GM18520 (cell line): ENCODE data around the gene PPP1R14C.

Source experiments
- ATAC-seq: cut with Tn5 transposase; IDR thresholded peaks from one replicate; pipeline ENCODE4 v1.9.1; 2021; ENCODE audit not compliant: unreplicated experiment

PPP1R14C gene

DNA sequence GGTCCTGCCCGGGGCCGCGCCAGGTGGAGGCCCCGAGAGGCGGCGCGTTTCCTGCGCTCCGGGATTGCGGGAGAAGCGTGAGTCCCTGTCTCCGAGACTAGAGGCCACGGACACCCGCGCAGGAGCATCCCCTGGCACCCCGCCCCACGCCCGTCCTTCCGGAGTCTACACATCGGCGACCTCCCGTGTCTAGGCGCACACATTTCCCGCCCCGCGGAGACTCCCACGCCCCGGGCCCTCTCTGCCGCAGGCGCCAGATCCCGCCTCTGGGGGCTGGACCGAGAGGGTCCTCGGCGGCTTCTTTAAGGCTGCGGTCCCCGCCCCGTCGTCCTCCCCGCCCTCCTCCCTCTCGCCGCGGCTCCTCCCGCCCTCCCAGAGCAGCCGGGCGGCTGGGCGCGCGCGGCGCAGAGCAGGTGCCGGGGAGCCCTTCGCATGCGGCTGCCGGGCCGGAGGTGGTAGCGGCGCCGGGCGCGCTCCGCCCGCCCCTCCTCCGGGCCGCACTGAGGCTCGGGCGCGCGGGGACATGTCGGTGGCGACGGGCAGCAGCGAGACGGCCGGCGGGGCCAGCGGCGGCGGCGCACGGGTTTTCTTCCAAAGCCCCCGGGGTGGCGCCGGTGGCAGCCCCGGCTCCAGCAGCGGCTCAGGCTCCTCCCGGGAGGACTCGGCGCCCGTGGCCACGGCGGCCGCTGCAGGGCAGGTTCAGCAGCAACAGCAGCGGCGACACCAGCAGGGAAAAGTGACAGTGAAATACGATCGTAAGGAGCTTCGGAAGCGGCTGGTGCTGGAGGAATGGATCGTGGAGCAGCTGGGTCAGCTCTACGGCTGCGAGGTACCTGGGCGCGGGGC, at the start of gene PPP1R14C:
TSS of gene PPP1R14C (plus strand) at position 375 of the 846 bp plus-strand sequence. CDS start at position 524, 149 bp downstream.
- ATAC-seq = no peak

DNA sequence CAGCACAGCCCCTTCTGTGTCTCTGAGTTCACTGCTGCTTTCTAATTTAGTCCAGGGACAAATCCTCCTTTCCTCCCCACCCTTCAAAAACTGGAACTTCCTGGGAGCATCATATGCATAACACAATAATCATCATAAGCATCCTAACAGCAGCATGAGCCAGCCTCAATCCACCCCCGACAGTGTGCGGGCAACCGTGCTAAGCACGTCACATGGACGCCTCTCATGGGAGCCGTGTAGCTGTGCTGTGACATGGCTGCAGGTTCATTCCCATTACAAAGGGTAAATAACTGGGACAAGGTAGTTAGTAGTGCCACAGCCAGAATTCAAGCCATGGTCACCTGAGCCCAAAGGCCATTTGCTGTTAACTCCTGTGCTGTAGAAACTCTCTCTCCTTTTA, 49.4 kb upstream of the PPP1R14C start:
- ATAC-seq = no peak

GRCh38 chr6:150098155-150098554, 44.7 kb upstream of the PPP1R14C start:
- ATAC-seq = no peak

- no peak for ATAC-seq
Measured at GRCh38 chr6:150099546-150099945, 43.3 kb upstream of the PPP1R14C start.

GRCh38 chr6:150099953-150100352, 42.9 kb upstream of the PPP1R14C start:
- ATAC-seq = no peak

DNA sequence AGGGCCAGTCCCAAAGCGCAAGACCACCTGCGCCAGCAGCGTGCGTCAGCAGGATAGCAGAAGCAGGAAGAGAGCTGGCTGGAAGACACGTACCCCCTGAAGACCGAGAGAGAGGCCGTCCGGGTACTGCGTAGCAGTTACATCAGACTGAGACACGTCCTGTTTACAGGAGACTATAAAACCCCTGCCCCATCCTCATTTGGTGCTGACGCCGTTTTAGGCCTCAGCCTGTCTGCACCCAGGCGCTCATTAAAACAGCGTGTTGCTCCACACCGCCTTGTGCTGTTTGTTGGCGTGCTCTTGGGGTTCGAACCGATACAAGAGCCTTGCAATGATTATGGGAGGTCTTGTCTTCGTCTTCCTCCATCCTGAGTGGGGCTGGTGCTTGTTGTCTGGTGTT, 42.1 kb upstream of the PPP1R14C start:
- ATAC-seq = no peak

DNA sequence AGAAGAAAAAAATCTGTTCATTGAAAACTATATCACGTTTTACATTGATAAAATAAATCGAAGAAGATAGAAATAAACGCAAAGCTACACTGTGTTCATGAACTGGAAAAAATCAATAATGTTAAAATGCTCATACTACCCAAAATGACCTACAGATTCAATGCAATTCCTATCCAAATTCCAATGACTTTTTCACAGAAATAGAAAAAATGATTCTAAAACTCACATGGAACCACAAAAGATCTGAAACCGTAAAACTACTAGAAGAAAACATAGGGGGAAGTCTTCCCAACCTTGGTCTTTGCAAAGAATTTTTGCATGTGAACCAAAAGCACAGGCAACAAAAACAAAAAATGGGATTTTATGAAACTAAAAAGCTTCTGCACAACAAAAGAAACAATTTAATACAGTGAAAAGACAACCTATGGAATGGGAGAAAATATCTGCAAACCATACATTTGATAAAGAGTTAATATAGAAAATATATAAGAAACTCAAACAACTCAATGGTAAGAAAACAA, 40.0 kb upstream of the PPP1R14C start:
- ATAC-seq = no peak

DNA sequence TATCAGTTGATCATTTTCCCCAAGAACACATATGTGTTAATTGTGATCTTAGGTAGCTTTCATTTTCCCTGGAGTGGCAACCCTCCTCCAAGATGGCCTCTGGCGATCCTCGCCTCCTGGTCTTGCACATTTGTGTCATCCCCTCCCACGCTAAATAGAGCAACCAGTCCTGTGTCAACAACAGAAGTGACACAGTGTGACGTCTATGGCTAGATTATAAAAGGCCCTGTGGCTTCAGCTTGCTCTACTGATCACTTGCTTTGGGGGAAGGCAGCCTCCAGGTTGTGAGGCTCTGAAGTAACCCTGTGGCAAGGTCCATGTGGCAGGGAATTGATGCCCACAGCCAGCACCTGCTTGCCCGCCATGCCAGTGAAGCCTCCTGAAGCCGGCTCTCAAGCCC, 30.6 kb upstream of the PPP1R14C start:
- no peak for ATAC-seq

GRCh38 chr6:150115769-150116168, 27.1 kb upstream of the PPP1R14C start:
- ATAC-seq = no peak

DNA sequence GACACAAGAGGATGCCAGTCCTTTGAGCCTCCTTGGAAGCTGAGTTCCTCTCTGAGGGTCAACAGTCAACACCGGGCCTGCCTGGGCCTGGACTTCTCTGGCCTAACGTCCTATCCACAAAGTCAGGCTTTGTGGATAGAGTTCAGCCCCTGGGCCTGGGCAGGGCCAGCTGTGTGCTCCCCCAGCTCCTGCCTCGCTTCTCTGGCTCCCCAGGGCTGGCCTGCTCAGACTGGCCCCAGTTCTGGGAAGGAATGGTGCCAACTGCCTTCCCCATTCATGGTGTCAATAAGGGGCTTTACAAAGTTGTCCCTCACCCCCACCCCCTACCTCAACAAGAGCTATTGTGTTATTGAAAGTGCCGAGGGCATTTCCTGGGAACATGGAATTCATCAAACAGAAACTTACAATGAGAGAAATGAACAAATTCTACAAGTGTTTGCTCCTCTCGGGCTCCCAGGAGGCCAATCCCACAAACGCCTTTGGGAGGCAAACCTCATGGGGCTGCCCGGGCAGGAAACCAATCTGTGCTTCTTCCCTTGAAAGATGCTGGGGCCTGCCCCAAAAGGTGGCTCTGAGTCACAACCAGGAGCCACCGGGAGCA, 26.5 kb upstream of the PPP1R14C start:
- no peak for ATAC-seq

GRCh38 chr6:150118203-150118602, 24.6 kb upstream of the PPP1R14C start:
- no peak for ATAC-seq

GRCh38 chr6:150118627-150119026, 24.2 kb upstream of the PPP1R14C start:
- ATAC-seq = no peak

GRCh38 chr6:150119173-150119572, 23.7 kb upstream of the PPP1R14C start:
- no peak for ATAC-seq

DNA sequence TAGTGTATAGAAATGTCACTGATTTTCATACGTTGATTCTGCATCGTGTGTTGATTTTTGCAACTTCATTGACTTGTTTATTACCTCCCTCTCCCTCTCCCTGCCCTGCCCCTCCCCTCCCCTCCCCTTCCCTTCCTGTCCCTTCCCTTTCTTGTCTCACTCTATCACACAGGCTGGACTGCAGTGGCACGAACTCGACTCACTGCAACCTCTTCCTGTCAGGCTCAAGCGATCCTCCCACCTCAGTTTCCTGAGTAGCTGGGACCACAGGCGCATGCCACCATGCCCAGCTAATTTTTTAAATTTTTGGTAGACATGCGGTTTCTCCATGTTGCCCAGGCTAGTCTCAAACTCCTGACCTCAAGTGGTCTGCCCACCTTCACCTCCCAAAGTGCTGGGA, 19.2 kb upstream of the PPP1R14C start:
- ATAC-seq = no peak

DNA sequence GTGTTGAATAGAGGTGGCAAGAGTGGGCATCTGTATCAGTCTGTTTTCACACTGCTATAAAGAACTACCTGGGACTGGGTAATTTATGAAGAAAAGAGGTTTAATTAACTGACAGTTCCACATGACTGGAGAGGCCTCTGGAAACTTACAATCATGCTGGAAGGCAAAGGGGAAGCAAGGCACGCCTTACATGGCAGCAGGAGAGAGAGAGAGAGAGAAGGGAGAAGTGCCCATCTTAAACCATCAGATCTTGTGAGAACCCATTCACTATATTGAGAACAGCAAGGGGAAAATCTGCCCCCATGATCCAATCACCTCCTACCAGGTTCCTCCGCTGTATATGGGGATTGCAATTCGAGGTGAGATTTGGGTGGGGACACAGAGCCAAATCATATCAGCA, 18.6 kb upstream of the PPP1R14C start:
- ATAC-seq = no peak

GRCh38 chr6:150126641-150127291, 16.1 kb upstream of the PPP1R14C start:
- no peak for ATAC-seq

GRCh38 chr6:150128425-150128824, 14.4 kb upstream of the PPP1R14C start:
- no peak for ATAC-seq

GRCh38 chr6:150129616-150130505, 13.0 kb upstream of the PPP1R14C start:
- no peak for ATAC-seq

DNA sequence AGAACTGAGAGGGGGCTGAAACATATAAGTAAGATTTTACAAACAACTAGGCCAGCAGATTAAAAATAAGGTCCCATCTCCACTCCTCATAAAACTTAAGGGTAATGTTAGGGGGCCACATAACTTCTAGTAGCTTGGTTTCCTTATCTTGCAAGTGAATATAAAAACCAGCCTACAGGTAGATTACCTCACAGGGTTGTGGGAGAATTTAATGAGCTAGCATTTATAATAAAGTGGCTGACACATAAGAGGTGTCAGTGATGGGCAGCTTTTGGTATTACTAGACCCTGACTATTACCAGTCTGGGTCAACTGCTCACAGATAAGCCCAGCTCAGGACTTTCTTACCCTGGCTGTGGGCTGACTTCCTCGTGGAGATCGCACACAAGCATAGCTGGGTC, 9.2 kb upstream of the PPP1R14C start:
- no peak for ATAC-seq

DNA sequence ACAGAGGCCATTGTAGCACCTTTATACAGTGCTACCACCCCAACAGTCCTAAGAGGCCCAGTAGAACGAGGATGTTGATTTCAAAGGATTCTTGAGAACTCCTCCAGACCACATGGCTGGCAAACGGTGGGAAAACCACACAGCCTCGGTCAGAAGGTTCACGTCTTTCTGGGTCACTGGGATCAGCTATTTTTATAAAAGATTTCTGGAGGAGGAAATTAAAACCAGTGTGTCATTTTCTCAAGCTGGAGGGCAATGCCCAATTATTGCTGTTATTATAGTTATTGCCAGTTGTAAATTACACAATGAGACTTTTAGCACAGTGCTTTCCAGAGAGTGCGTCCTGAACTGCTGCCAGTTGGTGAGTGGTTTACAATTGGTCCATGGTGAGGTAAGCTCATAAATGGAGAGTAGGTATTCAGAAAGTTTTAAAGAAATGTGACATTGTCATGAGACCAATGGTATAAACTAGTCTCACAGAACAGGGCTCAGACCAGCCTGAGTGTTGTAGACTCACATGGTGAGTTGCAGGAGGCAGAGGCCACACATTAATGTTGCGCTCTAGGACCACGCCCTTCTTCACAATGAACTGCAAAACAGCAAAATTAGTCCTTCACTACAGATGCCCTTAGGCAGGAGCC, 8.4 kb upstream of the PPP1R14C start:
- ATAC-seq = no peak
